Ecto neural progenitor cell (in vitro differentiated cells): ENCODE data around the gene GJD4.

Source experiments
- DNase-seq: peaks from one replicate; pipeline ENCODE4 v3.0.0-alpha.2; 2018; ENCODE audit warnings: low spot score

The GJD4 gene

GRCh38 chr10:35657621-35658020, 52.5 kb downstream of the GJD4 start:
- no peak for DNase-seq
